ENCODE measurements around the gene MMD.

MMD gene

DNA sequence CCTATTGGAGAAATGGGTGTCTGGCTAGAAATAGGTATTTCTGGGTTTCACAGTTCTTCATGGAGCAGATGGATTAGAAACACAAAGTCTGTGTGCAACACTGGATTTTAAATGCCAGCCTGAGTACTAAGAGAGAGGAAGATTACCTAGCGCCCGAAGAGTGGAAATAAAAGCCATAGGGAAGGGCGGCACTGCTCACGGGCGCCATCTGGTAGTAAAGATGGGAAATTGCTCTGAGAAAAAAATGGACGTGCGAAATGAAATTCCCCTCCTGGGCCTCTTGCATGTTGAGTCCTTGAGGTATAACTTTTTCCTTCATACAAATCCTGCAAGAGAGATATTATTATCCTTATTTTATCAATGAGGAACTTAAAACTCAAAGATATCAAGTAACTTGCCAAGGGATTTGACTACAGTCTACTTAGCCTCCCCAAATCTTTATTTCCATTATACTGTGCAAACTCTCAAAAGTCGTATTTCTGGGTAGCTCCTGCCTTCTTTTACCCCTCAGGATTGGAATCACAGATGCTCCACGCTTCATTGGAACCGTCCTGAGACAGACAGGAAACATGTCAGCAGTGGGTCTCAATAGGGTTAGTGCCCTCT is 72.8 kb downstream of the MMD start:
- no peak for DNase-seq (ENCODE audit: low read depth in 2 of 2)

DNA sequence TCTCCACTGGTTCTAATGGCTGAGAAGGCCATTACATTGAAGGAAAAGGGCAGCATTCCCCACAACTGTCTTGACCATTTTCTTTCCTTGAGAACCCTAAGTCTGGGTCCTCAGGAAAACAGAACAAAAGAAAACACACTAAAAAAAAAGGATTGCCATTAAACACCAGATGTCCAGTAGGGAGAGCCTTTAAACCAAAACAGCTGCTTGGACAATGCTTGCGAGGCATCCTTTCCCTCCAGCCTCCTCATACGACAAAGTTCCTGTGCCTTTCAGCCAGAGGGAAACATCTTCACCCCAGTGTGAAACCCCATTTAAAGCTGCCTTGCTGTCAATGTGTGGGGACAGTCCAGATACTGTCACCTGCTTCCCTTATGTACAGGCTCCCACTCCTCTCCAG is 74.3 kb downstream of the MMD start:
- DNase-seq (ENCODE audit: low read depth in 2 of 2), result no peak

DNA sequence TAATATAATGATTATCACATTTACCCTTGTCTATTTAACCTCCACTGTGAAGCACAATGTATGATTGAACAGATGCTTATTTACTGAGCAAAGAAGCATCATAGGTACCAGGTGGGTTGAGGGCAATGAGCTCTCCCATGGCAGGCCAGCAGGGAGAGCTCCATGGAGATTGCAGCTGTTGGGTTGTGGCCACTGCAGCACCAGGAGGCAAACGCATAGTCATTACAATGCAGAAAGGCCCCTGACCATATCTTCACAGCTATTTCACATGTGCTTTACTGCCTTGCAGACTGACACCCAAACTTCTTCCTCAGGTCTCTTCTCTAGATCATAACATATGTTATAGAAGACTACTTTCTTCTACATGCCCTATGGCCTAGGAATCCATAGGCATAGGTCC is 75.0 kb downstream of the MMD start:
- no peak for DNase-seq (ENCODE audit: low read depth in 2 of 2)

DNA sequence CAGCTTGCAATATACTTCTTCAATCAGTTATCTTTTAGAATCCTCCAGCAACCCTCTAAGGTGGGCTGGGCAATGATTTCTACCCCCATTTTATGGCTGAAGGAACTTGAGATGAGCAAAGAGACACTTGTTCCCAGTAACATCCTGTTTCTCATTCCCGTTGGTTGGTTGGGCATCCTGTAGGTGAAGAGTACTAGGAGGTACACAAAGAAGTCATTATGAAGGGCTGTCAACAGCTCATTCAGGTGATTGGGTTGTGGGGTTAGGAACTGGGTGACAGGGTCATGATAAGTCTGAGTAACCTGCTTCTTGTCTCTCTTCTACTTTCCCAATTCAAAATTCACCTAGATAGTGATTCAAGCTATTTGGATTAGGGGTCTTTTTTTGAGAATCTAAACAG is 76.5 kb downstream of the MMD start:
- no peak for DNase-seq (ENCODE audit: low read depth in 2 of 2)

DNA sequence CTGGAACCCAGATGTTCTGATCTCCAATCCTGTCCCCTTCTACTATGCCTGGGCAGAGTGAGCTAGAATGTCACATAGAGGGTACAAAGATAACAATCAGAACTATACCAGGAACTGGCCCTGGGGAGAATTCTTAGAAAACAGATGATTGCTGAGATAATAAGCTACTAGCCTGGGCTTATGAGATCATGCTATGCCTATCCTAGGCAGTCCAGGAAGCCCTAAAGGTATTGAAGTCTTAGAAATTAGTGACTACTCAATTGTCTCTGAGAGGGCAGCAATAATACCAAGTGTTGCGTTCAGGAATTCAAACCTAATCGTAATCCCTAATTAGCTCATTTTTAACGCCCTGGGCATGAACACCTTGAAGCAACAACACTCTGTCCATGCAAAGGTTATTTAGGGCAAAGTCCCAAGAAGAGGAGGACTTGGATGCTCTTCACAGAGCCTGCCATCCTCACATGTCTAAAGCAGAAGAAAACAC is 77.1 kb downstream of the MMD start:
- DNase-seq (ENCODE audit: low read depth in 2 of 2), result no peak

DNA sequence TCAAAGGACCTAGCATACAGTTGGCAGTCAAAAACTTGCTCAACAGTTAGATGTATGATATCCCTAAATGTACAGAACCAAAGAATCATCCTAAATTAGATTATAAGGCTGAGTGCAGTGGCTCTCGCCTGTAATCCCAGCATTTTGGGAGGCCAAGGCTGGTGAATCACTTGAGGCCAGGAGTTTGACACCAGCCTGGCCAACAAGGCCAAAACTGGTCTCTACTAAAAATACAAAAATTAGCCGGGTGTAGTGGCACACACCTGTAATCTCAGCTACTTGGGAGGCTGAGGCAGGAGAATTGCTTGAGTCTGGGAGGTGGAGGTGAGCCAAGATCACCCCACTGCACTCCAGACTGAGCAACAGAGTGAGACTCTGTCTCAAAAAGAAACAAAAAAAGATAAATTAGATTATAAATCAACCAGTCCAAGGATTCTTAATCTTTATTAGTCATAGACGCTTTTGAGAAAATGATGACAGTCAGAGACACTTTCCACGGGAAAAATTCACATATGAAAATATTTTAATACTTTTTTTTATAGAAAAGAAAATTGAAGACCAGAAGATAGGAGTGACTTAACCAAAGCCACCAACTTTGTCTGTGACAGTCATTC is 77.6 kb downstream of the MMD start:
- no peak for DNase-seq (ENCODE audit: low read depth in 2 of 2)

DNA sequence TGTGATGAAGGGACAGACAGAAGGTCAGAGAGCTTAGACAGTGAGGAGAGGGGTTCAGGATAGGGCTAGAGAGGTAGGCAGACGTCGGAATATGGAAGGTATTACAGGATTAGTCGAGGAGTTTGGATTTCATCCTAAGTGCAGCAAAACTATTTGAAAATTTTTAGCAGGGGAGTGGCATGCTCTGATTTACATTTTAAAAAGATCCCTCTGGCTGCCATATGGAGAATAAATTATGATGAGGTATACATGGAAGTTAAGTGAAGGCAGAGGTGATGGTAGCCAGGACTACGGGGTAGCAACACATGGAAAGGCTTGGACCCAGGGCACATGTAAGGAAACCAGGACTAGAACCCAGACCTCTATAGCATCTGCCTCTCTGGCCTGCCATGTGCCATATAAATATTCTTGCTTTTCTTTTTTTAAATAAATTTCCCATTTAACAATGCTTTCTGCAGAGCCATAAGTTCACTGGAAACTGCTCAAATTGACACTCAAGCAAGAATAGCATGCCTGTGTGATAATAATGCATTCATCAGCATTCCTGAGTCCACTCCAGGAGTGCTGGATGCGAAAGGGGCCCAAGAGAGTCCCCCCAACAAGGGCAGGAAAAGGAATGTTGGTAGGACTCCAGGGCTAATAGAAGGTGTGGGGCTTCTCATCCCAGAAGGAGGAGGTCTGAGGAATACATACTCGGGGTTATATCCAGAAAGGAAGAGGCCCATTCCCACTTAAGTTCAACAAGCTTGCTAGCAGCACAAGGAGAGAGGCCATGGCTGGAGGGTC is 78.6 kb downstream of the MMD start:
- no peak for DNase-seq (ENCODE audit: low read depth in 2 of 2)

Data from stimulated activated CD8-positive, alpha-beta memory T cell treated with anti-CD3 and anti-CD28 coated beads, Interleukin-15, amount 100 ng/mL, for 48 hours (primary cell).